ENCODE results near the gene ARHGEF18. TPM values are rescaled to one million over a fixed set of nuclear protein-coding genes. Genes with fewer than 3 reads are reported as not detected.
"Not testable (repeated sequence)": the region's sequence is repeated elsewhere in the genome, so short reads cannot be mapped to it uniquely, and the experiment has no call there.

The ARHGEF18 gene
- total RNA-seq, 2 donors from 2014 or later: 30.0 to 51.6 TPM

- intact Hi-C loops (cut with DNase I): no loop called here
- H3K27me3 ChIP-seq: no peaks in the 10 kb centered on the region
- no peak overlapping the region for H3K4me3 ChIP-seq
- no peaks in the 10 kb centered on the region for H3K36me3 ChIP-seq (replicated peaks in 1 of 2; ENCODE audit: insufficient read depth in 1 of 2, low read depth in 2 of 2)
- no peak for DNase-seq
- no peaks in the 10 kb centered on the region for H3K4me1 ChIP-seq
- no peaks in the 10 kb centered on the region for H3K9me3 ChIP-seq
- H3K27ac ChIP-seq: no peak overlapping the region
- no peak for ATAC-seq
- TF ChIP-seq, protein P1, sequence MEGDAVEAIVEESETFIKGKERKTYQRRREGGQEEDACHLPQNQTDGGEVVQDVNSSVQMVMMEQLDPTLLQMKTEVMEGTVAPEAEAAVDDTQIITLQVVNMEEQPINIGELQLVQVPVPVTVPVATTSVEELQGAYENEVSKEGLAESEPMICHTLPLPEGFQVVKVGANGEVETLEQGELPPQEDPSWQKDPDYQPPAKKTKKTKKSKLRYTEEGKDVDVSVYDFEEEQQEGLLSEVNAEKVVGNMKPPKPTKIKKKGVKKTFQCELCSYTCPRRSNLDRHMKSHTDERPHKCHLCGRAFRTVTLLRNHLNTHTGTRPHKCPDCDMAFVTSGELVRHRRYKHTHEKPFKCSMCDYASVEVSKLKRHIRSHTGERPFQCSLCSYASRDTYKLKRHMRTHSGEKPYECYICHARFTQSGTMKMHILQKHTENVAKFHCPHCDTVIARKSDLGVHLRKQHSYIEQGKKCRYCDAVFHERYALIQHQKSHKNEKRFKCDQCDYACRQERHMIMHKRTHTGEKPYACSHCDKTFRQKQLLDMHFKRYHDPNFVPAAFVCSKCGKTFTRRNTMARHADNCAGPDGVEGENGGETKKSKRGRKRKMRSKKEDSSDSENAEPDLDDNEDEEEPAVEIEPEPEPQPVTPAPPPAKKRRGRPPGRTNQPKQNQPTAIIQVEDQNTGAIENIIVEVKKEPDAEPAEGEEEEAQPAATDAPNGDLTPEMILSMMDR (IDR thresholded peaks at IDR 0.05): no peak
- no peak for TF ChIP-seq POLR2A (IDR thresholded peaks at IDR 0.05)
- WGBS, 2 donors: 88 to 92% methylated on average over 6 to 7 of the region's 7 CpGs
These were observed 41.0 kb upstream of the ARHGEF18 start for GRCh38 chr19:7307590-7308218.

DNA sequence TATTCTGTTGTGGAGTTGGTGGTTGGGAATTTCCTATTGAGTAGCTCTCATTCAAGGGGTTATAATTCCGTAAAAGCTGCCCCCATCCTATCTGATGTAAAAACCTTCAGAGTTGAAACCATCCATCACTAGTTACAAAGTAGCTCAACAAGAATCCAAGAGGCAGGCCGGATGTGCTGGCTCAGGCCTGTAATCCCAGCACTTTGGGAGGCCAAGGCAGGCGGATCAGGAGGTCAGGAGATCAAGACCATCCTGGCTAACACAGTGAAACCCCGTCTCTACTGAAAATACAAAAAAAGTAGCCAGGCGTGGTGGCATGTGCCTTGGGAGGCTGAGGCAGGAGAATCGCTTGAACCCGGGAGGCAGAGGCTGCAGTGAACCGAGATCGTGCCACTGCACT, 40.4 kb upstream of the ARHGEF18 start:
- H3K4me3 ChIP-seq; ATAC-seq; H3K36me3 ChIP-seq (replicated peaks in 1 of 2; ENCODE audit: insufficient read depth in 1 of 2, low read depth in 2 of 2); intact Hi-C loops (cut with DNase I); DNase-seq; H3K27me3 ChIP-seq; H3K27ac ChIP-seq; H3K9me3 ChIP-seq; H3K4me1 ChIP-seq: not testable (repeated sequence)
- 77 to 81% methylated on average over 8 to 9 of the region's 9 CpGs for WGBS, 2 donors

- Histone ChIP-seq H3K4me3 (no peak overlapping the region), H3K27me3 (no peaks in the 10 kb centered on the region), H3K36me3 (replicated peaks in 1 of 2; ENCODE audit: insufficient read depth in 1 of 2, low read depth in 2 of 2) (no peaks in the 10 kb centered on the region), H3K4me1 (no peaks in the 10 kb centered on the region), H3K27ac (no peak overlapping the region), H3K9me3 (no peaks in the 10 kb centered on the region)
- ATAC-seq (no peak), DNase-seq (no peak)
- TF ChIP-seq, protein P1 (IDR thresholded peaks at IDR 0.05): no peak
- TF ChIP-seq POLR2A (IDR thresholded peaks at IDR 0.05): no peak
- intact Hi-C loops (cut with DNase I): no loop called here
- WGBS, 2 donors: 92 to 99% methylated on average over 12 of the region's 12 CpGs
These were observed 36.8 kb upstream of the ARHGEF18 start for GRCh38 chr19:7311911-7312310.

GRCh38 chr19:7312816-7313215, 35.9 kb upstream of the ARHGEF18 start:
- DNase-seq (no peak), ATAC-seq (no peak)
- TF ChIP-seq, protein P1 (IDR thresholded peaks at IDR 0.05): no peak
- Histone ChIP-seq H3K27ac (no peak overlapping the region), H3K9me3 (no peaks in the 10 kb centered on the region), H3K36me3 (replicated peaks in 1 of 2; ENCODE audit: insufficient read depth in 1 of 2, low read depth in 2 of 2) (no peaks in the 10 kb centered on the region), H3K4me1 (no peaks in the 10 kb centered on the region), H3K4me3 (no peak overlapping the region), H3K27me3 (no peaks in the 10 kb centered on the region)
- intact Hi-C loops (cut with DNase I): no loop called here
- 76 to 89% methylated on average over 7 of the region's 7 CpGs for WGBS, 2 donors

- Histone ChIP-seq H3K4me1 (peaks cover 15% of the 10 kb centered on the region), H3K27ac (no peak overlapping the region), H3K4me3 (no peak overlapping the region), H3K9me3 (no peaks in the 10 kb centered on the region), H3K27me3 (no peaks in the 10 kb centered on the region), H3K36me3 (replicated peaks in 1 of 2; ENCODE audit: insufficient read depth in 1 of 2, low read depth in 2 of 2) (no peaks in the 10 kb centered on the region)
- intact Hi-C loops (cut with DNase I): no loop called here
- WGBS, 2 donors: 43 to 44% methylated on average over 2 of the region's 2 CpGs
- TF ChIP-seq POLR2A (IDR thresholded peaks at IDR 0.05): no peak
- TF ChIP-seq, protein P1 (IDR thresholded peaks at IDR 0.05): no peak
- ATAC-seq (no peak), DNase-seq (no peak)
These were observed 30.6 kb upstream of the ARHGEF18 start for GRCh38 chr19:7318176-7318575.
